Loucy (cell line): ENCODE measurements around the gene LINGO1.

Source experiments
- EZH2phosphoT487 ChIP-seq: fragments of 200-600 bp; IDR thresholded peaks from 2 replicates; pipeline ENCODE4 v1.6.1; 2018; ENCODE audit warnings: antibody characterized with exemption, mild to moderate bottlenecking, moderate library complexity, borderline replicate concordance
- TF ChIP-seq, protein P1 (sequence below): fragments of 200-600 bp; sonication (generic); conservative IDR thresholded peaks from 2 replicates; pipeline ENCODE4 v1.5.1; 2014; ENCODE audit warnings: mild to moderate bottlenecking, antibody characterized with exemption, low read length

DNA sequence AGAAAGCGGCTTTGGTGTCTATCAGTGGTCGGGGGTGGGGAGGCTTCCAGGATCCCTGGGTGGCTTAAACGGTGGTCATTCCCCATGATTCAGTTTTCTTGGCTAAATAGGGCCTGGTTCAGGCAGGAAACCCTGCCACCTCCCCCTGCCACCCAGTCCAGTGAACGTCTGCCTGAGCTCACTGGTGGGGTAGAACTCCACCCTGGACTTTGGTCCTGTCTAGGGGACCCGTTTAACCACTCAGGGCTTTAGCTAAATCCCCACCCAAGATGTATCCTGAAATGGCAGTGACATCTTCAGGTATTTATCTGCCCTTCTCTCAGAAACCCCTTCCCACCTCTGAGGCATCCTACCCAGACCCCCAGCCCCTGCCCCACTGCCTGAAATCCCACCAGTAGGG, 30.5 kb upstream of the LINGO1 start:
- TF ChIP-seq, protein P1, sequence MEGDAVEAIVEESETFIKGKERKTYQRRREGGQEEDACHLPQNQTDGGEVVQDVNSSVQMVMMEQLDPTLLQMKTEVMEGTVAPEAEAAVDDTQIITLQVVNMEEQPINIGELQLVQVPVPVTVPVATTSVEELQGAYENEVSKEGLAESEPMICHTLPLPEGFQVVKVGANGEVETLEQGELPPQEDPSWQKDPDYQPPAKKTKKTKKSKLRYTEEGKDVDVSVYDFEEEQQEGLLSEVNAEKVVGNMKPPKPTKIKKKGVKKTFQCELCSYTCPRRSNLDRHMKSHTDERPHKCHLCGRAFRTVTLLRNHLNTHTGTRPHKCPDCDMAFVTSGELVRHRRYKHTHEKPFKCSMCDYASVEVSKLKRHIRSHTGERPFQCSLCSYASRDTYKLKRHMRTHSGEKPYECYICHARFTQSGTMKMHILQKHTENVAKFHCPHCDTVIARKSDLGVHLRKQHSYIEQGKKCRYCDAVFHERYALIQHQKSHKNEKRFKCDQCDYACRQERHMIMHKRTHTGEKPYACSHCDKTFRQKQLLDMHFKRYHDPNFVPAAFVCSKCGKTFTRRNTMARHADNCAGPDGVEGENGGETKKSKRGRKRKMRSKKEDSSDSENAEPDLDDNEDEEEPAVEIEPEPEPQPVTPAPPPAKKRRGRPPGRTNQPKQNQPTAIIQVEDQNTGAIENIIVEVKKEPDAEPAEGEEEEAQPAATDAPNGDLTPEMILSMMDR: no peak
- no peak for TF ChIP-seq EZH2phosphoT487
